Smooth muscle cell (in vitro differentiated cells): ENCODE measurements around the gene ZNF358. TPM values are rescaled to one million over a fixed set of nuclear protein-coding genes. Genes with fewer than 3 reads are reported as not detected.

Experiments used
- DNase-seq: peaks from one replicate; lab custom pipeline; 2025; ENCODE audit not compliant: unreplicated experiment; lab: John Stamatoyannopoulos, UW
- H2AFZ ChIP-seq: fragments of 200-600 bp; sonication (generic); 2 replicates; pipeline ENCODE4 v1.6.0; 2016; ENCODE audit warnings: antibody characterized with exemption, low read depth, mild to moderate bottlenecking
- H3F3A ChIP-seq: fragments of 200-600 bp; sonication (generic); 2 replicates; pipeline ENCODE4 v1.6.0; 2017; ENCODE audit warnings: antibody characterized with exemption, low read depth
- H3K27ac ChIP-seq: fragments of 200-600 bp; sonication (generic); 2 replicates; pipeline ENCODE4 v1.5.1; 2016; ENCODE audit warnings: low read depth, mild to moderate bottlenecking
- H3K27me3 ChIP-seq: fragments of 200-600 bp; sonication (generic); 2 replicates; pipeline ENCODE4 v1.6.1; 2016; ENCODE audit warnings: low read depth, mild to moderate bottlenecking
- H3K36me3 ChIP-seq: fragments of 200-600 bp; sonication (generic); 2 replicates; pipeline ENCODE4 v1.5.1; 2016; ENCODE audit warnings: low read depth
- H3K4me1 ChIP-seq: fragments of 200-600 bp; sonication (generic); 2 replicates; pipeline ENCODE4 v1.5.1; 2016; ENCODE audit warnings: low read depth
- H3K4me2 ChIP-seq: fragments of 200-600 bp; sonication (generic); 2 replicates; pipeline ENCODE4 v1.6.0; 2016; ENCODE audit warnings: mild to moderate bottlenecking
- H3K4me3 ChIP-seq: fragments of 200-600 bp; sonication (generic); 2 replicates; pipeline ENCODE4 v1.5.1; 2016; ENCODE audit warnings: mild to moderate bottlenecking
- H3K79me2 ChIP-seq: fragments of 200-600 bp; sonication (generic); 2 replicates; pipeline ENCODE4 v1.6.0; 2016; ENCODE audit warnings: low read depth, mild to moderate bottlenecking
- H3K9ac ChIP-seq: fragments of 200-600 bp; sonication (generic); 2 replicates; pipeline ENCODE4 v1.6.0; 2016; ENCODE audit warnings: low read depth
- H3K9me3 ChIP-seq: fragments of 200-600 bp; sonication (generic); replicated peaks from 2 replicates; pipeline ENCODE4 v1.5.1; 2016; ENCODE audit warnings: low read depth
- H4K20me1 ChIP-seq: fragments of 200-600 bp; sonication (generic); 2 replicates; pipeline ENCODE4 v1.6.0; 2016; ENCODE audit warnings: low read depth
- WGBS: methylation state at CpG from one replicate; pipeline ENCODE4 v1.1.7; 2016; ENCODE audit warnings: low lambda C conversion rate; 5-methylcytosine and 5-hydroxymethylcytosine counted together
- polyA plus RNA-seq: library from polyadenylated mRNA; unstranded; fragments of >200 nt; fragmentation: Nextera tagmentation; extraction: Ambion mirVana; gene quantifications from 2 replicates; pipeline ENCODE4 v1.2.1, GENCODE V29; 2016
- total RNA-seq: library from RNA; depleted of rRNA; stranded (reverse); fragments of >200 nt; gene quantifications from 2 replicates; pipeline ENCODE4 v1.2.3, GENCODE V29; 2014
- TF ChIP-seq, protein P1 (sequence below): fragments of 200-600 bp; sonication (generic); IDR thresholded peaks from 2 replicates; pipeline ENCODE4 v1.5.1; 2017; ENCODE audit warnings: borderline replicate concordance, mild to moderate bottlenecking, antibody characterized with exemption; ENCODE audit not compliant: insufficient read depth, poor library complexity, severe bottlenecking

Gene ZNF358
- total and polyA plus RNA-seq, 2 experiments from 2014 or later, result 40.8 to 67.2 TPM

- Histone ChIP-seq H3K9me3 (no peaks in the 10 kb centered on the region), H3K36me3 (no peaks in the 10 kb centered on the region), H2AFZ (no peak overlapping the region), H3F3A (no peaks in the 10 kb centered on the region), H3K4me1 (no peaks in the 10 kb centered on the region), H3K4me2 (no peak overlapping the region), H3K9ac (no peak overlapping the region), H3K27me3 (no peaks in the 10 kb centered on the region), H4K20me1 (no peaks in the 10 kb centered on the region), H3K4me3 (no peak overlapping the region), H3K27ac (no peak overlapping the region), H3K79me2 (no peaks in the 10 kb centered on the region)
- 89% methylated on average over 34 of the region's 39 CpGs for whole genome bisulfite sequencing
- TF ChIP-seq, protein P1, sequence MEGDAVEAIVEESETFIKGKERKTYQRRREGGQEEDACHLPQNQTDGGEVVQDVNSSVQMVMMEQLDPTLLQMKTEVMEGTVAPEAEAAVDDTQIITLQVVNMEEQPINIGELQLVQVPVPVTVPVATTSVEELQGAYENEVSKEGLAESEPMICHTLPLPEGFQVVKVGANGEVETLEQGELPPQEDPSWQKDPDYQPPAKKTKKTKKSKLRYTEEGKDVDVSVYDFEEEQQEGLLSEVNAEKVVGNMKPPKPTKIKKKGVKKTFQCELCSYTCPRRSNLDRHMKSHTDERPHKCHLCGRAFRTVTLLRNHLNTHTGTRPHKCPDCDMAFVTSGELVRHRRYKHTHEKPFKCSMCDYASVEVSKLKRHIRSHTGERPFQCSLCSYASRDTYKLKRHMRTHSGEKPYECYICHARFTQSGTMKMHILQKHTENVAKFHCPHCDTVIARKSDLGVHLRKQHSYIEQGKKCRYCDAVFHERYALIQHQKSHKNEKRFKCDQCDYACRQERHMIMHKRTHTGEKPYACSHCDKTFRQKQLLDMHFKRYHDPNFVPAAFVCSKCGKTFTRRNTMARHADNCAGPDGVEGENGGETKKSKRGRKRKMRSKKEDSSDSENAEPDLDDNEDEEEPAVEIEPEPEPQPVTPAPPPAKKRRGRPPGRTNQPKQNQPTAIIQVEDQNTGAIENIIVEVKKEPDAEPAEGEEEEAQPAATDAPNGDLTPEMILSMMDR, result no peak
- DNase-seq, result no peak
Observed at GRCh38 chr19:7540761-7541474, 25.0 kb downstream of the ZNF358 start.

GRCh38 chr19:7541475-7541824 lies 25.5 kb downstream of the ZNF358 start:
- Histone ChIP-seq H3K27ac (no peak overlapping the region), H3K4me3 (no peak overlapping the region), H3F3A (no peaks in the 10 kb centered on the region), H3K9ac (no peak overlapping the region), H3K27me3 (no peaks in the 10 kb centered on the region), H4K20me1 (no peaks in the 10 kb centered on the region), H3K79me2 (no peaks in the 10 kb centered on the region), H2AFZ (no peak overlapping the region), H3K9me3 (no peaks in the 10 kb centered on the region), H3K4me2 (no peak overlapping the region), H3K36me3 (no peaks in the 10 kb centered on the region), H3K4me1 (no peaks in the 10 kb centered on the region)
- 96% methylated on average over 14 of the region's 15 CpGs for WGBS
- no peak for DNase-seq
- TF ChIP-seq, protein P1, result no peak

DNA sequence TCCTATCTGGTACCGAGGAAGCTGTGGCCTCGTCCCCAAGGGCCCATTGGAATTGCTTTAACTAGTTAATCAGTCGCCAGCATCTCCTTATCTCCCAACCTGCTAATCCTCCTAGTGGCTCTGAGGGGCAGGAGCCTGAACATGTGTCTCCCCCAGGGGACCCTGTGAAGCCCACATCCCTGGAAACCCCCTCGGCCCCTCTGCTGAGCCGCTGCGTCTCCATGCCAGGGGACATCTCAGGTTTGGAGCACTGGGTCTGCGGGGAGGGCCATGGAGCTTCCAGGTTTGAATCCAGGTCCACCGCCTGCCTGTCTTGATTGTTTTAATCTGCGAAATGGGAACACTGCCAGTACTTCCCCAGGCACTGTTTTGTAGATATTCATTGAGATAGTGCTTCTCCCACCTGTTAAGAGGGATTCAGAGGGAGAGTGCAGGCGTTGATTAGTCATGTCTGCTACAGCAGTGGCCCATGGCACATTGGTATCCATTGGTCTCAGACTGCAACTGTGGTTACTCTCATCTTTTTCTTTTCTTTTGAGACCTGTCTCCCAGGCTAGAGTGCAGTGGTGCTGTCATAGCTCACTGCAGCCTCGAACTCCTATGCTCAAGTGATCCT lies 26.0 kb downstream of the ZNF358 start:
- Histone ChIP-seq H3K36me3 (no peaks in the 10 kb centered on the region), H3K4me1 (no peaks in the 10 kb centered on the region), H3K79me2 (no peaks in the 10 kb centered on the region), H4K20me1 (no peaks in the 10 kb centered on the region), H3K27me3 (no peaks in the 10 kb centered on the region), H3K27ac (no peak overlapping the region), H3K4me3 (no peak overlapping the region), H3K9ac (no peak overlapping the region), H3K4me2 (no peak overlapping the region), H3K9me3 (no peaks in the 10 kb centered on the region), H3F3A (no peaks in the 10 kb centered on the region), H2AFZ (no peak overlapping the region)
- TF ChIP-seq, protein P1, result no peak
- 98% methylated on average over 11 of the region's 11 CpGs for WGBS
- DNase-seq, result no peak
